D341Med (cell line): ENCODE measurements around the gene ARMH3.
"Not testable (repeated sequence)": the region's sequence is repeated elsewhere in the genome, so short reads cannot be mapped to it uniquely, and the experiment has no call there.

ENCODE experiments used
- DNase-seq: peaks from one replicate; pipeline ENCODE4 v3.0.0; 2012; ENCODE audit warnings: low spot score

ARMH3 gene

GRCh38 chr10:102055647-102056419 lies at the start of gene ARMH3:
ARMH3 (minus strand) TSS chr10:102056173; CDS start chr10:102040114, 16,059 bp downstream.
- peak; percentile 92 for DNase-seq

- no peak for DNase-seq
Observed at GRCh38 chr10:102102421-102102820, 46.4 kb upstream of the ARMH3 start.

GRCh38 chr10:102101152-102101551 lies 45.2 kb upstream of the ARMH3 start:
- DNase-seq = no peak

GRCh38 chr10:102096449-102096848 lies 40.5 kb upstream of the ARMH3 start:
- no peak for DNase-seq

- DNase-seq = no peak
Observed at GRCh38 chr10:102090772-102091171, 34.8 kb upstream of the ARMH3 start.

GRCh38 chr10:102086196-102086595 lies 30.2 kb upstream of the ARMH3 start:
- no peak for DNase-seq

- no peak for DNase-seq
Observed at GRCh38 chr10:102085336-102085735, 29.4 kb upstream of the ARMH3 start.

- DNase-seq = no peak
Observed at GRCh38 chr10:102083541-102083940, 27.6 kb upstream of the ARMH3 start.

GRCh38 chr10:102072673-102073527 lies 16.9 kb upstream of the ARMH3 start:
- DNase-seq = peak; percentile 76

- DNase-seq = no peak
Observed at GRCh38 chr10:102069071-102069470, 13.1 kb upstream of the ARMH3 start.

GRCh38 chr10:102068216-102068615 lies 12.2 kb upstream of the ARMH3 start:
- DNase-seq = no peak

- DNase-seq = no peak
Observed at GRCh38 chr10:102067091-102067916, 11.3 kb upstream of the ARMH3 start.

- DNase-seq = no peak
Observed at GRCh38 chr10:102066399-102067088, 10.6 kb upstream of the ARMH3 start.

- peak; percentile 59 for DNase-seq
Observed at GRCh38 chr10:102065561-102066398, 9.8 kb upstream of the ARMH3 start.

- peak; percentile 91 for DNase-seq
Observed at GRCh38 chr10:102064868-102065560, 9.0 kb upstream of the ARMH3 start, which contains the start of gene HPS6. HPS6 (plus strand) TSS chr10:102065349; CDS start chr10:102065475, 126 bp downstream.

GRCh38 chr10:102064503-102064867 lies 8.5 kb upstream of the ARMH3 start:
- no peak for DNase-seq

- no peak for DNase-seq
Observed at GRCh38 chr10:102059987-102060386, 4.0 kb upstream of the ARMH3 start.

GRCh38 chr10:102054881-102055646 lies 909 bp downstream of the ARMH3 start:
- DNase-seq = not testable (repeated sequence)

- no peak for DNase-seq
Observed at GRCh38 chr10:102046095-102046494, 9.9 kb downstream of the ARMH3 start.
